GM19240 (cell line): ENCODE measurements around the gene PFN4.

Experiments used
- DNase-seq: peaks from one replicate; pipeline ENCODE4 v3.0.0; 2011; ENCODE audit warnings: low spot score; ENCODE audit not compliant: insufficient read length

The PFN4 gene

GRCh38 chr2:24077879-24078278 is 45.3 kb downstream of the PFN4 start:
- DNase-seq: no peak

GRCh38 chr2:24077535-24077877 is 45.6 kb downstream of the PFN4 start:
- no peak for DNase-seq

GRCh38 chr2:24076849-24077534 is 46.1 kb downstream of the PFN4 start:
- DNase-seq: no peak

DNA sequence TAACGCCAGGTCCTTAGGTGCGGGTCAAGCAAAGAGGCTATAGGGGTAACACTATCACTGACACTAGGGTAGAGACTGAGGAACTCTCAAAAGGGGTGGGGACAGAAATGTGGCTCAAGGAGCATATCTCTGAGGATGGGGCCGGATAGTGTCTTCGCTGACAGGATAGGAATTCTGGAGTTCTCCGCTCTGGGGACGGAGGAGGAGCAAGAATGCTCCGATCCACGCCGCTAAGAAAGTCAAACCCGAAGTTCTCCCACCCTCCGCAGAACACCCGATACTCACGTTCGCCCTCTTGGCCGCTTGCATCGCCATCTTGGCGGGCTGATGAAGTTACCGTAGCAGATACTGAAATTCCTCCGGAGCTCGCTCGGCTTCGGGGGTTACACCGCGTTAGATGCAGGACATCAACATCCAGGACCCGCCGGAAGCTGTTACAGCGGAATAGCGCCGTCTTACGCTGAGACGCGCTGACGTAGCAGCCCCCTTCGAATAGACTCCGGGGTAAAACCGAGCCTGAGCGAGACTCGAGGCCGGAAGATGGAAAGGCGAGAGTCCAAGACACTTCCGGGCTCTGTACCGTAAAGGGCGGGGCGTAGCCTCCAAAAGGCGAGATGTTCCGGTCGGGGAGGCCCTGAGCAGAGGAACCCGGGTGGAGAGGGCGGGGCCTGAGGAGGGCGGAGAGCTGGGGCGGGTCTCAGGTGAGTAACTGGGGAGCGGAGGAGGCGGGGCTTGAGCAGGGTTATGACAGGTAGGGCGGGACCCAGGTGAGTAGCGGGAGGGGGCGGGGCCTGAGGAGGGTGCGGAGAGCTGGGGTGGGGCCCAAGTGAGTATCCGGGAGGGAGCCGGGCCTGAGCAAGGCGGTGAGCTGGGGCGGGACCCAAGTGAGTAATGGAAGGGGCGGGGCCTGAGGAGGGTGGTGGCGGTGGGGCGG is 47.0 kb downstream of the PFN4 start, which contains the start of gene SF3B6:
TSS of gene SF3B6 (minus strand) at position 412 of the 934 bp plus-strand sequence. CDS start at position 315, 97 bp downstream.
- peak; percentile 84 for DNase-seq

DNA sequence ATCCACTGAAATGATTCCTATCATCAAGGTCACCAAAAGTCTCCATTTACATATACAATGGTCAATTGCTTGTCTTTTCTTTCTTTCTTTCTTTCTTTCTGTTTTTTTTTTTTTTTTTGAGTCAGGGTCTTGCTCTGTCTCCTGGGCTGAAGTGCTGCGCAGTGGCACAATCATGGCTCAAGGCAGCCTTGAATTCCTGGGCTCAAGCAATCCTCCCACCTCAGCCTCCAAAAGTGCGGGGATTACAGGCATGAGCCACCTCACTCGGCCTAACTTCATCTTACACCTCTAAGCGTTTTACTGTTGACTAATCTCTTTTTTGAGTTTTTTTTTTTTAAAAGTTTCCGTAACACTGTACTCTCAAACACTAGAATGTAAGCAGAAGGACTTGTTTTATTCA is 47.9 kb downstream of the PFN4 start:
- no peak for DNase-seq

- DNase-seq: no peak
Observed at GRCh38 chr2:24073816-24074215, 49.3 kb downstream of the PFN4 start.

DNA sequence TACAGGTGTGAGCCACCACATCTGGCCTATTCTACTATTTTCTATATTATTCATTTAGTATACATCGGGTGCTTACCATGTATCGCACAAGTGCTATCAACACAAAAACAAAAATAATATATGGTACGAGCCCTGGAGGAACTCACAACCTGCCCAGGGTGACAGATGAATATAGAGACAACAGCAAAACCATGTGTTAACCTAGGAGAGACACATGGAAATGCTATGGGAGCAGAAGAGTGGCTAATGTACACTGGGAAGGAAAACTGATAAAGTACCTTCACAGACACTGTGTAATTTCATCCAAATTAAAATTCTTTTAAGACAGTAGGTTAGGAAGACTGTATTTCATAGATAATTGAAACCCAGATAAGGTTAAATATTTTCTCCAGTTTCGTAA is 50.9 kb downstream of the PFN4 start:
- no peak for DNase-seq

GRCh38 chr2:24065341-24065740 is 57.8 kb downstream of the PFN4 start:
- no peak for DNase-seq
